ENCODE results near the gene RDH5. TPM values are rescaled to one million over a fixed set of nuclear protein-coding genes. Genes with fewer than 3 reads are reported as not detected.

The RDH5 gene
- total and polyA plus RNA-seq, 4 donors, result 9.2 to 61.7 (median 29.2) TPM

DNA sequence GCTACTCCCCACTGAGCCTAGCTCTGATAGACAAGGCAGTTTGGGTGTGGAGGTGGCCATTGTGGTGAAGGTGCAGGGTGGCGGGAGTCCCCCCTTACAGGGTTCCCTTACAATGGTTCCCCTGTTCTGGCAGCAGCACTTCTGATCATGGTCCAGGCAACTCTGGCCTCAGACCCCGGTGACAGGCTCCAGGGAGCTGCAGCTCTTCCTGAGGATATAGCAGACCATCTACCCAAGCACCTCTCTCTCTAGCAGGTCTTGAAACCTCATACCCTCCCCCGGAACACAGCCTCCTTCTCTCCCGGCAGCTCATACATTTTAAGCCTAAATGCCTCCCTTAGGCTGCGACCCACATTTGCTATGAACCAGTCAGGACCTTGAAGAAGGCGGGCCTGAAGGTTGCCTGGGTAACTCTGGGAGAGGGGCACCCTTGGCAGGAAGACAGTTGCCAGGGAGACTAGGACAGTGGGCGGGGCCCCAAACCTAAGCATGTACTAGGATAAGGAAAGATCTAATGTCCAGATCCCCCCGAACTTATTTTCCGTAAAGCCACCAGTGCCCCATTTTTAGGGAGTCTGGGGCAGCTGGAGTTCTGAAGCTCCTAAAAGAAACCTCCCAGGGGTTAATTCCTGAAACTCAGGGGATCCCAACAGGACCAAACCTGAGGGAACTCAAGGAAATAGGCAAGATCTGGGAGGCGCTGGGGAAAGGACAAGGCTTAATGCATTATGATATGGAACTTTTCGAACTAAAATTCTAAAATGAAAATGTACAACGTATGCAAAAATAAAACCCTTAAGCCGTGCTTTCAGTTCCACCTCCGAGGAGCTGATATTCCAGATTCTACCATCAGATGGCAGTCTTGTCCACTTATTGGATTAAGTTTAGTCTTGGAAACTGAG is 18.2 kb downstream of the RDH5 start:
- H3K4me3 ChIP-seq (ENCODE audit: low read depth in 1 of 3, low read length in 3 of 3), result peak overlapping the region; percentile 40 to 47 (median 46)
- peak overlapping the region; percentile 49 to 75 for H3K9ac ChIP-seq (ENCODE audit: low read depth in 1 of 2, low read length in 2 of 2)
- DNase-seq (ENCODE audit: low spot score), result peak; percentile 75
- H3K27ac ChIP-seq (ENCODE audit: low read depth in 1 of 2, low read length in 2 of 2), result peak overlapping the region; percentile 27 to 68
- H3K4me1 ChIP-seq (ENCODE audit: control insufficient read depth in 4 of 4, insufficient read depth in 4 of 4, low read length in 3 of 4), result peaks cover 0 to 17% (median 10%) of the 10 kb centered on the region in 4 donors
- no peaks in the 10 kb centered on the region for H3K36me3 ChIP-seq (ENCODE audit: control insufficient read depth in 4 of 4, insufficient read depth in 3 of 4, low read depth in 1 of 4, low read length in 3 of 4)
- H3K27me3 ChIP-seq (ENCODE audit: control insufficient read depth in 4 of 4, insufficient read depth in 4 of 4, low read length in 3 of 4), result peaks cover 0 to 5% (median 0%) of the 10 kb centered on the region in 4 donors
- no peak for TF ChIP-seq HNF4G (IDR thresholded peaks at IDR 0.05)
- peak; percentile 91 to 93 for TF ChIP-seq RAD21 (IDR thresholded peaks at IDR 0.05)
- TF ChIP-seq SP1 (IDR thresholded peaks at IDR 0.05), result peak; percentile 7
- TF ChIP-seq, protein P1, sequence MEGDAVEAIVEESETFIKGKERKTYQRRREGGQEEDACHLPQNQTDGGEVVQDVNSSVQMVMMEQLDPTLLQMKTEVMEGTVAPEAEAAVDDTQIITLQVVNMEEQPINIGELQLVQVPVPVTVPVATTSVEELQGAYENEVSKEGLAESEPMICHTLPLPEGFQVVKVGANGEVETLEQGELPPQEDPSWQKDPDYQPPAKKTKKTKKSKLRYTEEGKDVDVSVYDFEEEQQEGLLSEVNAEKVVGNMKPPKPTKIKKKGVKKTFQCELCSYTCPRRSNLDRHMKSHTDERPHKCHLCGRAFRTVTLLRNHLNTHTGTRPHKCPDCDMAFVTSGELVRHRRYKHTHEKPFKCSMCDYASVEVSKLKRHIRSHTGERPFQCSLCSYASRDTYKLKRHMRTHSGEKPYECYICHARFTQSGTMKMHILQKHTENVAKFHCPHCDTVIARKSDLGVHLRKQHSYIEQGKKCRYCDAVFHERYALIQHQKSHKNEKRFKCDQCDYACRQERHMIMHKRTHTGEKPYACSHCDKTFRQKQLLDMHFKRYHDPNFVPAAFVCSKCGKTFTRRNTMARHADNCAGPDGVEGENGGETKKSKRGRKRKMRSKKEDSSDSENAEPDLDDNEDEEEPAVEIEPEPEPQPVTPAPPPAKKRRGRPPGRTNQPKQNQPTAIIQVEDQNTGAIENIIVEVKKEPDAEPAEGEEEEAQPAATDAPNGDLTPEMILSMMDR (IDR thresholded peaks at IDR 0.05; ENCODE audit: low read depth, low read length, missing input control), result peak; percentile 97
- WGBS, result 9% methylated on average over 14 of the region's 14 CpGs
- H3K9me3 ChIP-seq (ENCODE audit: control insufficient read depth in 4 of 4, low read length in 3 of 4), result no peaks in the 10 kb centered on the region

DNA sequence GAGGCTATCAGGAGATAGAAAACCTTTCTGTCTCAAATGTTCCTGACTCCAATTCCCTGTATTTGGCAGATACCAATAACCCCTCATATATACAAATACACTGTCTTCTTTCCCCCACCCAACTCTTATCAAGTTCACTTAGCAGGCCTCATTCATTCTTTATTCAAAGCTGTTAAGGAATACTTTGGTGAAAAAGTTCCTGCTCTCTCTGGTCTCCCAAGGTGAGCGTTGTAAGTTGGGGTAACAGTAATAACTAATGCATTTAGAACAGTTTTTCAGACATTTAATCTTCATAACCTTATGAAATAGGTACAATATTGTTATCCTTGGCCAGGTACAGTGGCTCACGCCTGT is 18.8 kb downstream of the RDH5 start:
- Histone ChIP-seq H3K9ac (ENCODE audit: low read depth in 1 of 2, low read length in 2 of 2) (no peak overlapping the region), H3K27ac (ENCODE audit: low read depth in 1 of 2, low read length in 2 of 2) (no peak overlapping the region)

More for the DNA sequence above, 18.8 kb downstream of the RDH5 start:
- WGBS, result 85% methylated on average over 2 of the region's 2 CpGs
- no peak overlapping the region for H3K4me3 ChIP-seq (ENCODE audit: low read depth in 1 of 3, low read length in 3 of 3)
- peaks cover 0 to 23% (median 14%) of the 10 kb centered on the region in 4 donors for H3K4me1 ChIP-seq (ENCODE audit: control insufficient read depth in 4 of 4, insufficient read depth in 4 of 4, low read length in 3 of 4)
- H3K27me3 ChIP-seq (ENCODE audit: control insufficient read depth in 4 of 4, insufficient read depth in 4 of 4, low read length in 3 of 4), result peaks cover 0 to 5% (median 0%) of the 10 kb centered on the region in 4 donors
- no peaks in the 10 kb centered on the region for H3K36me3 ChIP-seq (ENCODE audit: control insufficient read depth in 4 of 4, insufficient read depth in 3 of 4, low read depth in 1 of 4, low read length in 3 of 4)
- H3K9me3 ChIP-seq (ENCODE audit: control insufficient read depth in 4 of 4, low read length in 3 of 4), result no peaks in the 10 kb centered on the region
- no peak for DNase-seq (ENCODE audit: low spot score)
- TF ChIP-seq, protein P2, sequence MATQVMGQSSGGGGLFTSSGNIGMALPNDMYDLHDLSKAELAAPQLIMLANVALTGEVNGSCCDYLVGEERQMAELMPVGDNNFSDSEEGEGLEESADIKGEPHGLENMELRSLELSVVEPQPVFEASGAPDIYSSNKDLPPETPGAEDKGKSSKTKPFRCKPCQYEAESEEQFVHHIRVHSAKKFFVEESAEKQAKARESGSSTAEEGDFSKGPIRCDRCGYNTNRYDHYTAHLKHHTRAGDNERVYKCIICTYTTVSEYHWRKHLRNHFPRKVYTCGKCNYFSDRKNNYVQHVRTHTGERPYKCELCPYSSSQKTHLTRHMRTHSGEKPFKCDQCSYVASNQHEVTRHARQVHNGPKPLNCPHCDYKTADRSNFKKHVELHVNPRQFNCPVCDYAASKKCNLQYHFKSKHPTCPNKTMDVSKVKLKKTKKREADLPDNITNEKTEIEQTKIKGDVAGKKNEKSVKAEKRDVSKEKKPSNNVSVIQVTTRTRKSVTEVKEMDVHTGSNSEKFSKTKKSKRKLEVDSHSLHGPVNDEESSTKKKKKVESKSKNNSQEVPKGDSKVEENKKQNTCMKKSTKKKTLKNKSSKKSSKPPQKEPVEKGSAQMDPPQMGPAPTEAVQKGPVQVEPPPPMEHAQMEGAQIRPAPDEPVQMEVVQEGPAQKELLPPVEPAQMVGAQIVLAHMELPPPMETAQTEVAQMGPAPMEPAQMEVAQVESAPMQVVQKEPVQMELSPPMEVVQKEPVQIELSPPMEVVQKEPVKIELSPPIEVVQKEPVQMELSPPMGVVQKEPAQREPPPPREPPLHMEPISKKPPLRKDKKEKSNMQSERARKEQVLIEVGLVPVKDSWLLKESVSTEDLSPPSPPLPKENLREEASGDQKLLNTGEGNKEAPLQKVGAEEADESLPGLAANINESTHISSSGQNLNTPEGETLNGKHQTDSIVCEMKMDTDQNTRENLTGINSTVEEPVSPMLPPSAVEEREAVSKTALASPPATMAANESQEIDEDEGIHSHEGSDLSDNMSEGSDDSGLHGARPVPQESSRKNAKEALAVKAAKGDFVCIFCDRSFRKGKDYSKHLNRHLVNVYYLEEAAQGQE (IDR thresholded peaks at IDR 0.05), result no peak
- TF ChIP-seq RXRA (IDR thresholded peaks at IDR 0.05) (no peak), SP1 (IDR thresholded peaks at IDR 0.05) (no peak), TAF1 (conservative IDR thresholded peaks at IDR 0.05) (no peak), EGR1 (IDR thresholded peaks at IDR 0.05; ENCODE audit: low read depth in 2 of 2) (no peak), FOXA2 (IDR thresholded peaks at IDR 0.05) (no peak), YY1 (IDR thresholded peaks at IDR 0.05) (no peak), HNF4A (conservative IDR thresholded peaks at IDR 0.05) (no peak), RAD21 (IDR thresholded peaks at IDR 0.05) (no peak), HNF4G (IDR thresholded peaks at IDR 0.05) (no peak), FOXA1 (IDR thresholded peaks at IDR 0.05) (no peak), JUND (IDR thresholded peaks at IDR 0.05) (no peak), GABPA (IDR thresholded peaks at IDR 0.05 in 1 of 2, conservative IDR thresholded peaks at IDR 0.05 in 1 of 2) (no peak), NR2F2 (IDR thresholded peaks at IDR 0.05) (no peak)
- TF ChIP-seq, protein P3, sequence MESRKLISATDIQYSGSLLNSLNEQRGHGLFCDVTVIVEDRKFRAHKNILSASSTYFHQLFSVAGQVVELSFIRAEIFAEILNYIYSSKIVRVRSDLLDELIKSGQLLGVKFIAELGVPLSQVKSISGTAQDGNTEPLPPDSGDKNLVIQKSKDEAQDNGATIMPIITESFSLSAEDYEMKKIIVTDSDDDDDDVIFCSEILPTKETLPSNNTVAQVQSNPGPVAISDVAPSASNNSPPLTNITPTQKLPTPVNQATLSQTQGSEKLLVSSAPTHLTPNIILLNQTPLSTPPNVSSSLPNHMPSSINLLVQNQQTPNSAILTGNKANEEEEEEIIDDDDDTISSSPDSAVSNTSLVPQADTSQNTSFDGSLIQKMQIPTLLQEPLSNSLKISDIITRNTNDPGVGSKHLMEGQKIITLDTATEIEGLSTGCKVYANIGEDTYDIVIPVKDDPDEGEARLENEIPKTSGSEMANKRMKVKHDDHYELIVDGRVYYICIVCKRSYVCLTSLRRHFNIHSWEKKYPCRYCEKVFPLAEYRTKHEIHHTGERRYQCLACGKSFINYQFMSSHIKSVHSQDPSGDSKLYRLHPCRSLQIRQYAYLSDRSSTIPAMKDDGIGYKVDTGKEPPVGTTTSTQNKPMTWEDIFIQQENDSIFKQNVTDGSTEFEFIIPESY (IDR thresholded peaks at IDR 0.05), result no peak
- TF ChIP-seq, protein P1 (IDR thresholded peaks at IDR 0.05; ENCODE audit: low read depth, low read length, missing input control), result no peak
- TF ChIP-seq, protein P4, sequence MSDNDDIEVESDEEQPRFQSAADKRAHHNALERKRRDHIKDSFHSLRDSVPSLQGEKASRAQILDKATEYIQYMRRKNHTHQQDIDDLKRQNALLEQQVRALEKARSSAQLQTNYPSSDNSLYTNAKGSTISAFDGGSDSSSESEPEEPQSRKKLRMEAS (IDR thresholded peaks at IDR 0.05), result no peak
- TF ChIP-seq, protein P5, sequence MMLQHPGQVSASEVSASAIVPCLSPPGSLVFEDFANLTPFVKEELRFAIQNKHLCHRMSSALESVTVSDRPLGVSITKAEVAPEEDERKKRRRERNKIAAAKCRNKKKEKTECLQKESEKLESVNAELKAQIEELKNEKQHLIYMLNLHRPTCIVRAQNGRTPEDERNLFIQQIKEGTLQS (IDR thresholded peaks at IDR 0.05), result no peak

Measured in liver (tissue), 9 donors.